ENCODE measurements around the gene LRP1B.

LRP1B gene

GRCh38 chr2:140363131-140363530 lies 1767.7 kb downstream of the LRP1B start:
- no peak for TF ChIP-seq ARNTL (CRISPR knock-in tag; IDR thresholded peaks at IDR 0.05; ENCODE audit: borderline replicate concordance, low read depth)
- ATAC-seq, result no peak

GRCh38 chr2:140362361-140362760 lies 1768.5 kb downstream of the LRP1B start:
- ATAC-seq, result no peak
- TF ChIP-seq ZNF70 (CRISPR knock-in tag; IDR thresholded peaks at IDR 0.05), result no peak
- no peak for TF ChIP-seq ZFP30 (CRISPR knock-in tag; IDR thresholded peaks at IDR 0.05)
- no peak for TF ChIP-seq CSRNP3 (CRISPR knock-in tag; IDR thresholded peaks at IDR 0.05)
- TF ChIP-seq ZNF8 (CRISPR knock-in tag; IDR thresholded peaks at IDR 0.05), result no peak
- TF ChIP-seq BACH2 (CRISPR knock-in tag; IDR thresholded peaks at IDR 0.05; ENCODE audit: borderline replicate concordance), result no peak
- no peak for TF ChIP-seq ZC3H10 (CRISPR knock-in tag; IDR thresholded peaks at IDR 0.05)
- no peak for TF ChIP-seq TCF4 (CRISPR knock-in tag; IDR thresholded peaks at IDR 0.05; ENCODE audit: borderline replicate concordance)
- TF ChIP-seq SNAI2 (CRISPR knock-in tag; IDR thresholded peaks at IDR 0.05), result no peak
- no peak for TF ChIP-seq CSDC2 (CRISPR knock-in tag; IDR thresholded peaks at IDR 0.05)
- TF ChIP-seq GLIS3 (CRISPR knock-in tag; IDR thresholded peaks at IDR 0.05), result no peak
- TF ChIP-seq TOX (CRISPR knock-in tag; IDR thresholded peaks at IDR 0.05; ENCODE audit: borderline replicate concordance), result no peak
- TF ChIP-seq PPARA (CRISPR knock-in tag; IDR thresholded peaks at IDR 0.05; ENCODE audit: borderline replicate concordance), result no peak
- TF ChIP-seq ZFP3 (CRISPR knock-in tag; IDR thresholded peaks at IDR 0.05), result no peak
- TF ChIP-seq TSHZ2 (CRISPR knock-in tag; IDR thresholded peaks at IDR 0.05), result no peak
- TF ChIP-seq ESRRG (CRISPR knock-in tag; IDR thresholded peaks at IDR 0.05), result no peak
- no peak for TF ChIP-seq PATZ1 (CRISPR knock-in tag; IDR thresholded peaks at IDR 0.05; ENCODE audit: borderline replicate concordance)
- TF ChIP-seq ISL1 (CRISPR knock-in tag; IDR thresholded peaks at IDR 0.05), result no peak
- no peak for TF ChIP-seq ARNTL (CRISPR knock-in tag; IDR thresholded peaks at IDR 0.05; ENCODE audit: borderline replicate concordance, low read depth)

- TF ChIP-seq ZFP3 (CRISPR knock-in tag; IDR thresholded peaks at IDR 0.05), result no peak
- TF ChIP-seq CSRNP3 (CRISPR knock-in tag; IDR thresholded peaks at IDR 0.05), result no peak
- TF ChIP-seq ARNTL (CRISPR knock-in tag; IDR thresholded peaks at IDR 0.05; ENCODE audit: borderline replicate concordance, low read depth), result no peak
- no peak for TF ChIP-seq PPARA (CRISPR knock-in tag; IDR thresholded peaks at IDR 0.05; ENCODE audit: borderline replicate concordance)
- peak; percentile 39; the same call in 1 of the 2 replicates for TF ChIP-seq CREB5 (CRISPR knock-in tag; IDR thresholded peaks at IDR 0.05; ENCODE audit: low read depth)
- TF ChIP-seq POU6F1 (CRISPR knock-in tag; IDR thresholded peaks at IDR 0.05; ENCODE audit: borderline replicate concordance, low read depth), result no peak
- TF ChIP-seq TOX (CRISPR knock-in tag; IDR thresholded peaks at IDR 0.05; ENCODE audit: borderline replicate concordance), result no peak
- TF ChIP-seq PATZ1 (CRISPR knock-in tag; IDR thresholded peaks at IDR 0.05; ENCODE audit: borderline replicate concordance), result no peak
- TF ChIP-seq ZFP30 (CRISPR knock-in tag; IDR thresholded peaks at IDR 0.05), result no peak
- peak; percentile 89 for TF ChIP-seq ISL1 (CRISPR knock-in tag; IDR thresholded peaks at IDR 0.05)
- TF ChIP-seq ZNF8 (CRISPR knock-in tag; IDR thresholded peaks at IDR 0.05), result no peak; the same call in 1 of the 2 replicates
- TF ChIP-seq BACH2 (CRISPR knock-in tag; IDR thresholded peaks at IDR 0.05; ENCODE audit: borderline replicate concordance), result no peak
- no peak for TF ChIP-seq ZNF70 (CRISPR knock-in tag; IDR thresholded peaks at IDR 0.05)
- TF ChIP-seq ZC3H10 (CRISPR knock-in tag; IDR thresholded peaks at IDR 0.05), result no peak
- TF ChIP-seq TCF4 (CRISPR knock-in tag; IDR thresholded peaks at IDR 0.05; ENCODE audit: borderline replicate concordance), result peak; percentile 62; the same call in 1 of the 2 replicates
- no peak for TF ChIP-seq SNAI2 (CRISPR knock-in tag; IDR thresholded peaks at IDR 0.05)
- ATAC-seq, result peak; percentile 38
Observed at GRCh38 chr2:140359056-140359771, 1771.6 kb downstream of the LRP1B start.

Data from SK-N-SH treated with all-trans-retinoic acid at 6 μM for 48 hours (cell line).